Umbilical cord (tissue), 2 donors: ENCODE results near the gene SCLT1. TPM values are rescaled to one million over a fixed set of nuclear protein-coding genes. Genes with fewer than 3 reads are reported as not detected.

ENCODE experiments used
- DNase-seq: peaks from one replicate; pipeline ENCODE4 v3.0.0-alpha.2; 2015; ENCODE audit warnings: low spot score
- total RNA-seq: library from RNA; depleted of rRNA; stranded (reverse); fragments of >200 nt; gene quantifications from one replicate; pipeline ENCODE4 v1.2.3, GENCODE V29; 2014; ENCODE audit warnings: low replicate concordance; ENCODE audit not compliant: insufficient read depth

Gene SCLT1
- total RNA-seq, 1 donor from 2014 or later: 42.4 TPM

DNA sequence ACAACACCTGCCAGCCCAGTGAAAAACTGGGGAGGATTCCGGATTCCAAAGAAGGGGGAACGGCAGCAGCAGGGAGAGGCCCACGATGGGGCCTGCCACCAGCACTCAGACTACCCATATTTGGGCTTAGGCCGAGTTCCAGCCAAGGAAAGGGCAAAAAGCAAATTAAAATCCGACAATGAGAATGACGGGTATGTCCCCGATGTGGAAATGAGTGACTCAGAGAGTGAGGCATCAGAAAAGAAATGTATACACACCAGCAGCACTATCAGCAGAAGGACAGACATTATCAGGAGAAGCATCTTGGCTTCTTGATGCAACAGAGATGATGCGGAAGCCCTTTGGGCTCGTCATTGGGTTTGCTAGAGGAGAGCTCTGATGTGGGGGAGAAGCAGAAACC lies 221.4 kb downstream of the SCLT1 start:
- DNase-seq: no peak

DNA sequence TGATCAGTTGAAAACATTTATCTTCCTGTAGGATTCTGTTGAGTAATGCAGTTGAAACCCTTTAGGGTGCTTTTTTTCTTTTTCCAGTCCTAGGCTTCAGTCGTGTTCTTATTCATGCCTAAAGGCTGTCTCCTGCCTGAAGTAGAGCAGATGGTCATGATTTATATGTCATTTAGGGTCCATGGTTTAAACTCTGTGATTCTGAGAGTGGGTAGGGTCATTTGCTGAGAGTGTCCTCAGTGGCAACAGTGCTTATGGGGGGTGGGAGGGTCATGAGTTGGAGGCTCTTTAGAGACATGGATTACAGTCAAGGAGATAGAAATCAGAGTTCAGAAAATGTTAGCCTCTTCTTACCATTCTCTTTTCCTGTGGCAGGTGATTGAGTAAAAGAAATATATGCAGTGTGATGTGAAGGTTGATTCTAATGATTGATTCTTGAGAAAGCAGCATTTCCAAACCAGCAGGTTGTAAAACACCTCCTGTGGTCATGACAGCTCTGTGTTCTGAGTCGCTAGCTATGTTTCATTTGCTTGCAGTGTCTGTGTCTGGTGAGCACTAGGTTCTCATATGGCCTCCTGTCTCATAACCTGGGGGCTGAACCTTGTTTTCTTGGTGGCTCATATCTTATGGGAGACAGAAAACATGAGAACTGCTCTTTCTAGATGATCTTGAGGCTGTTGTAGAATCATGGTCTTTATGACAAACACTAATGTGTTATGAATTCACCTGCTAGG lies 223.4 kb downstream of the SCLT1 start:
- DNase-seq: no peak

DNA sequence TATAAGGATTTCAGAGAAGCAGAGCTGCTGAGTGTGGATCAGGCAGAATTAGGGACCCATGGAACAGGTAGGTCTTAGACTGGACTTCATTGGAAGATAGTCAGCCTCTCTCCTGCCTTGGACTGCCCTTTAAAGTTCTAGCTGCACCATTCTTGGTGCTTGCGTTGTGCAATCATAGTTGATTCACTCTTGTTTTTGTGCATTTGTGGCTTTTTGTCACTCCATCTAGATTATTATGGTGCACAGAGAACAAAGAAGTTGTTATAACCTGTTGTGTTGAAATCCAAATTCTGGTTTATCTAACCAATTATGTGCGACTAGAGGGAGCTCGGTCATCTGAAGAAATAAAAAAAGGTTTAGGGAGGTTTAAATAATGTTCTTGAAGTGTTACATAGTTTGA lies 224.6 kb downstream of the SCLT1 start:
- DNase-seq: no peak

DNA sequence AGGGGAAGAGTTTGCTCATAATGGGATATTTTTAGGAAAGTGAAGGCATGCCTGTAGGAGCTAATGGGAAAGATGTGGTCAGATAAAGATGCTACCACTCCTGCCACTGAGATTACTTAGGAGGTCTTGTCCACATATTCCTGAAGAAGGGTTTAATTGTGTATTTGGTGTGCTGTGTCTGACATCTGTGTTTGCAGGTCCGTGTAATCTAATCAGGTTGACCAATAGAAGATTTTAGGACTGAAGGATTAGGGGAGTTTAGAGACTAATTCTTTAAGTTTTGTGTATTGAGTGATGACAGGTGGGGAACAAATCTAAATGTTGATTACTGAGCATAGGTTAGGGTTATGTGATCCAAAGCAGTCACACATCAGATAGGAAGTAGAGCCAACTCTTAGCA lies 226.6 kb downstream of the SCLT1 start:
- no peak for DNase-seq

DNA sequence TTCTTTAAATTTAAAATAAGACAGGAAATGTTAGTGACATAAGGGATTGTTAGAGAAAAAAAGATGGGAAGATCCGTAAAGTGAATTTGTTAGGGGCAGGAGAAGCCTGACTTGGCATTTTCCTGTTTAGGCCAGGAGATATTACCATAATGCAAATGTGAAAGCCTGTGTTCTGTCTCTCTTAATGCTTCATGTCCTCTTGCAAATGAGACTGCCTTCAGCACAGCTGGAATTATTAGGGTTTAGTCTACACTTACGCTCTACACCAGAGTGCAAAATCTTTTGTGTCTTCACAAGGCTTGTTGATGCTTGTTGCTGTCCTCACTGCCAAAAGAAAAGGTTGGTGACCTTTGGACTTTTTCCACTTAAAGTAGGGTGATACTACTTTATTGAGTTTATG lies 227.1 kb downstream of the SCLT1 start:
- no peak for DNase-seq

DNA sequence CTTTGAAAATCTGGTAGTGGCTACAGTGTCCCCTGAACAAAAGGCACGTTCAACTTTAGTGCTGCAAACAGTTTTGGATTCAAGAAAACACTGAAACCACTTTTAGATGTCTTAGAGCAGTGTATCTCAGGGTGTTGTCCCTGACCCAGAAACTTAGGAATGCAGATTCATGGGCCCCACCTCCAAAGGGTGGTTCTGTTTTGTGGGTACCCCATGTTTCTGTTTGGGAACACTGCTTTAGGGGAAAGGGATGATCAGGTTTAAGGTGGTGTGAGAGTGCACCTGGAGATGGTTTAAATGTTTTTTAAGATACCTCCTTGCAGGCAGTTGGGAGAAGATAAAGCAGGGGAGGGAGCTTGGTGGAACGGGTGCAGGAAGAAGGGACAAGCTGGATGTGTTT lies 228.2 kb downstream of the SCLT1 start:
- DNase-seq: no peak

DNA sequence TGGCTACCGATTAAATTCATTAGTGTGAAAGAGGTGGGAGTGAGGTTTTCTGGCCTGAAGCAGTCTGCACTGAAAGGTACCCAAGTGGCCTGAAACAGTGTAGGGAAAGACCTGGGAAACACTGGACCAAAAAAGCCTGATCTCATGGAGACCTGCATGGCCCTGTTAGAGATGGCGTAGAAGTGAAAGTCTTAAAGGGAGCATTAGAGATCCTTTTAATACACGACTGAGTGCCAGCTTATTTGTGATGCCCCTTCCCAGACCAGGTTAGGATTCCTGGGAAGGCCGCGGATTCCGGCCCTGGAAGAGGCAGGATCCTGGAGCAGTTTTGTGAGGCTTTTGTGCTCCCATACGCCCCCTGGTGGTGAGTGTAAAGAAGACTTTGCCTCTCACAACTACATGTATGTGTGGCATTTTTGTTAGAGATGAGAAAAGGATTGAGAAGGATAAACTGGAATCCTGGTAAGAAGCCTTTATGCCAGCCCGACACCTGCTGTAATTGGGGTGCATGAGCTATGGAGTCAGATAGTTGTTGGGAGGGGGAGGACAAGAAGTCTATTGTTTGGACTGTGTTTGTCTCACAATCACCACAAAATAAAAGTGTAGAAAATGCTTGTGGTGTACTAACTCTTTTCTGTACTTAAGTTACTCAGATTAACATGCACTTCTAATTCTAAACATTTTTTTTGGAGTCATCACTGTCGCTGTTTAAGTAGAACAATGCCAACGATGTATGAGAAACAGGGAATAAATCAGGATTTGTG lies 229.8 kb downstream of the SCLT1 start:
- peak; percentile 82 for DNase-seq

DNA sequence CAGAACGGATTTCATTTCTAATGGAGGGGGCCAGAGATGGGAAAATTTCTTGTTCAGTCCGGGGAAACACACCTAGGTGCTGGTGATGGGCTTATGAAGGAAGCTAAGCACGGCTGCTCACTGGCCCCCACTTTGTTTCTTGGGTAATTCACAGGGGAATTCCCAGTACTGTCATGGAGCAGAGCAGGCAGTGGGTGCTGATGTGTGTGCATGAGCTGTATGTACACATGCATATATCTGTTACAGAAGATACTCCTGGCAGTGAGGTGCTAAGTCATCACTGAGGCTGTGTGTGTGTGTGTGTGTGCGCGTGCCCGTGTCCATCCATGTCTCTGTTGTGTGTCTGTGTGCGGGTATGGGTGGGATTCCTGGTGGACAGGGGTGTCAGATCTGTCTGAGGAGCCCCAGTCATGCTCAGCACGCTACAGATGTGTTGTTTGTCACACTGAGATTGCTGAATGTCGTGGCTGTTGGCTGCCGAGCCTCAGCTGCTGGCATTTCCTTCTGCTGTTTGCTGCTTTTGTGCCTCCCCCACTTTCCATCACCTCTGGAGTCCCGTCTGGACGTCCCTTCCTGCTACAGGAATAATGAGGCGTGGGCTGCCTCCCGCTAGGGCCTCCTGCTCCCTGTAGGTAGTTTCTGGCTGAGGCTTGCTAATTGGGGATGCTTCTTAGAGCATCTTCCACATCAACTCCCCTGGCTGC lies 230.6 kb downstream of the SCLT1 start:
- no peak for DNase-seq

DNA sequence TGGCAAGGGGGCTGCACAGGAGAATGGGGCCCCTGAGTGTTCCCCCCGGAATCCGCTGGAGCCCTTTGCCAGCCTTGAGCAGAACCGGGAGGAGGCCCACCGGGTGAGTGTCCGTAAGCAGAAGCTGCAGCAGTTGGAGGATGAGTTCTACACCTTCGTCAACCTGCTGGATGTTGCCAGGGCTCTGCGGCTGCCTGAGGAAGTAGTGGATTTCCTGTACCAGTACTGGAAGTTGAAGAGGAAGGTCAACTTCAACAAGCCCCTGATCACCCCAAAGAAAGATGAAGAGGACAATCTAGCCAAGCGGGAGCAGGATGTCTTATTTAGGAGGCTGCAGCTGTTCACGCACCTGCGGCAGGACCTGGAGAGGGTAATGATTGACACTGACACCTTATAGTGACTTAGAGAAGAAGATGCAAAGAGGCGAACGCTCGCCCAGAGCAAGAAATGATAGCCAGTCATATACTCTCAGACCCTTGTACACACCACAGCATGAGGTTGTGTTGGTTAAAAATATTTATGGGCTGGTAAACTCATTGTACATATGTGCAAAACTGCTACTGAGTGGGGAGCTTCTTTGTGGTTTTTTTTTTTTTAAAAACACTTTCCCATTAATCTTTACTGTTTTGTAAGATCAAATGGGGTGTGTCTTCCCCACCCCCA lies 231.4 kb downstream of the SCLT1 start:
- no peak for DNase-seq

DNA sequence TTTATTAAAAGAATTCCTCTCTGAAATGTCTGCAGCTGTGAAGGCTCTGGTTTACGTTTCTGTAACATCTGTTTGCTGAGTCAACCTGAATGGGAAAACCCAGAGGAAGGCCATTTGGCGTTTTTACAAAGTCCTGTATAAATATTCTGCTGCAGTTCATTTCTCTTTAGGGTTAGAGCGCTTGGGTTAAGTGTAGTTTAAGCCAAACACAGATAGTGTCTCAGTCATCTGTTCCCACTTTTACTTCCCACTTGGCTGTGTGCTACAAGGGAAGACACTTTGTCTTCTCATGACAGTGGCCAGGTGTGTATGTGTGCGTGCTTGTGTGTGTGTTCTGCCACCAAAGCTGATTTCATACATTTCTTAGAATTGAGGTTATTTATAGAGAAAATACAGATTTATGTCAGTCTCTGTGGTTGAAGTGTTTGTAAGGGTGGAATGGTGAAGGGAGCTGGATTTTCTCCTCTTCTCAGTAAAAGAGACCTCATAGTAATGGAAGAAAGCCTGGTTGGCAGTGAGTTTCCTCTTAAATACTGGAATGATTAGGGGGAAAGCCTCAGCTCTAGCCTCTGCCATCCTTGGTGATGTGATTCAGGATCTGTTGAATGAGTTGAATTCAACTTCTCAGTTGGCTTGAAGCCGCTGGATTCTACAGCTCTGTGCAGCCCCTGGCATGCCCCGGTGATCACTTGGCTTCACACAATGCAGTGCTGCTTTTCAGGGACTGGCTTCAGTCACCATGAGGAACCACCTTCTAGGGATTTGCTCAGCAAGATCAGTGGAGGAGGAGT lies 233.3 kb downstream of the SCLT1 start:
- DNase-seq: peak; percentile 90

DNA sequence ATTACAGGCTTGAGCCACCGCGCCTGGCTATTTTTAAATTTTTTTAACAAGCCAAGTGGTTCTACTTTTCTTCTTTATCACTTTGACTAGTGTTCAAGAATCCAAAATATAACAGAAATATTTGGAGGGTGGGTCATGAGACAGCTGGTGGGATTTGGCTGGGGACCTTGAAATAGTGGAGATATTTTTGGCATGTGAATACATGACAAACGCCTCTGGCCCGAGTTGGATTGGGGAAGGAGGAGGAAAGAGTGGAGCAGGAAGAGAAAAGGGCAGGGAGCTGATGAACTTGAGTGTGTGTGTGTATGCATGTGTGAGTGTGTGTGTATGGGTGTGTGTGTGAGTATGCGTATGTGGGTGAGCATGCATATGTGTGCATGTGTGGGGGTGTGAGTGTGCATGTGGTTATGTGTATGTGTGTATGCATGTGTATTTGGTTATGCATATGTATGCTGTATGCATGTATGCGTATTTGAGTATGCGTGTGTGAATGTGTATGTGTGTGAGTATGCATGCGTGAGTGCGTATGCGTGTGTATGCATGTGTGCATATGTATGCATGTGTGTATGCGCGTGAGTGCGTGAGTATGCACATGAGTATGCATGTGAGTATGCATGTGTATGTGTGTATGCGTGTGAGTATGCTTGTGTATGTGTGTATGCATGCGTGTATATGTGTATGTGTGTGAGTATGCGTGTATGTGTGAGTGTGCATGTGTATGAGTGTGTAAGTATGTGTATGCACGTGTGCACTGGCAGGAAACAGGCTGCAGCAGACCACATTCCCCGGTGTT lies 234.3 kb downstream of the SCLT1 start:
- DNase-seq: peak; percentile 83

DNA sequence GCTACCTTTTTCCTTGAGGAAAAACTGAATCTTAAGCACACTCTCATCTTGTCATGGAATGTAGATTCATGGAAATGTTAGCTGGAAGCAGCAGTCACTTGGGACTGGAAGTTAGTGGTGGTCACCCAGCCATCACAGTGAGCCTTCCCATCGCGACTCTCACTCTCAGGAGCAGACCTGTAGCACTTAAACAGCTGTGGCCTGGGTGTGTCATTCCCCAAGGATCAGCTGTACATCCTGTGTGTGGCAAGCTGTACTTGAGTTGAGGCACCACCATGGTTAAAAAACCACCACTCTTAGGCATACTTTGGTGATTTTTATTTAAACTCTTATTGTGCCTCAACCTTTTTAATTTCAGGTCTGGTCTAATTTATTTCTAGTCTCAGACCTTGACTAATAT lies 237.1 kb downstream of the SCLT1 start:
- DNase-seq: no peak

DNA sequence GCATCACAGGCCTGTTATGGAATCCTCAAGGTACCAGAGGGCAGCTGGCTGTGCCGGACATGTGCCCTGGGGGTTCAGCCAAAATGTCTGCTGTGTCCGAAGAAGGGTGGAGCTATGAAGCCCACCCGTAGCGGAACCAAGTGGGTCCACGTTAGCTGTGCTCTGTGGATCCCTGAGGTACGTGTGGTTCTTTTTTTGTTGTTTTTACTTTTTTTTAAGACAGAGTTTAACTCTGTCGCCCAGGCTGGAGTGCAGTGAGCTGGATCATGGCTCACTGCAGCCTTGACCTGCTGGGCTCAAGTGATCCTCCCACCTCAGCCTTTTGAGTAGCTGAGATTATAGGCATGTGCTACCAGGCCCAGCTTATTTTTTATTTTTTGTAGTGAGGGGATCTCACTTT lies 237.7 kb downstream of the SCLT1 start:
- no peak for DNase-seq

DNA sequence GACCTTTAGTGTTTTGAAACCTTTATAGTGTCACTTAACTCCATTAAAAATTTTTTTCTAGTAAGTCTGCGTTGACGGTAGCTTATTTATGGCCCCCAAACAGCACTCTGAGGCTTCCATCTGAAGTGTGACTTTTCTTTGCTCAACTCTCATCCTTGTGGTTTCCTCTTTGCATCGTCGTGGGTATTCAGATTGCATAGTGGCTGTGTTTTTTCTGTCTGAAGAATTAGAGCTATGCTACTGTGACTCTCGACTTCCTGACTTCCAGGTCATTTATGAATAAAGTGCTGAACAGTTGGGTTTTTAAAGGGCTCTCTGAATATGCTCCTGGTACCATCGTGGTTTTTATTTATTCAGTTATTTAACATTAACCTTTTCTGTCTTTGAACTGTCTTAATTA lies 238.9 kb downstream of the SCLT1 start:
- no peak for DNase-seq

DNA sequence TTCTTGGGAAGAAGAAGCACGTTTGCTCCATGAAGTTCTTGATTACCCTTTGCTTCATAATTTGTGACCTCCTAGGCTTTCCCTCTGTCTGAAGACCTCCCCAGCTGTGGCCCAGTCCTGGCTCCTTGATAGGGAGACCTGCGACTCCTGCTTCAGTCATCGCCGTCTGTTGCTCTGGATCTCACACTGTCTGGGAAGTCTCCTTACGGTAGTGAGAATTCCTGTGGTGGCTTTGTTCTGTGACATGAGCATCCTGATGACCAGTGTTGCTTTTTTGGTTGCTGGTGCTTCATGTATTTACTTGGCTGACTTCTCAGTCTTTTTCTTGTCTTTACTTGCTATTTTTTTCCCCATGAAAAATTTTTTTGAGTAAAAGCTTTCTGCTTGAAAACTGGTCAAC lies 239.6 kb downstream of the SCLT1 start:
- DNase-seq: no peak

DNA sequence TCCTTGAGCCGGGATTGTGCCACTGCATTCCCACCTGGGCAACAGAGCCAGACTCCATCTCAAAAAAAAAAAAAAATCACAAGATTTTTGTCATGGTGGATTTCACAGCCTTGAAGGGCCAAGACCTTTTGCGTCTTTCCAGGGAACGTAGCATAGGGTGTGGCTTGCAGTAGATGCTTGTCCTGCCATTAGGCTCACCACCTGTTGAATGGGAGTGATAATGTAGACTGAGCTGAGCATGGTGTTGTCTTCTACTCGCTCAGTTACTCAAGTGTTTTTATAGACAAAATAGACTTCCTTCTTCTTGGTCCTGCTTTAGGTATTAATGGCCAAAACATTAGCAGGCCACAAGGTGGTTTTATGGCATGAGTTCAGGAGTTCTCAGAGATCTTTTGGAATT lies 243.1 kb downstream of the SCLT1 start:
- no peak for DNase-seq

DNA sequence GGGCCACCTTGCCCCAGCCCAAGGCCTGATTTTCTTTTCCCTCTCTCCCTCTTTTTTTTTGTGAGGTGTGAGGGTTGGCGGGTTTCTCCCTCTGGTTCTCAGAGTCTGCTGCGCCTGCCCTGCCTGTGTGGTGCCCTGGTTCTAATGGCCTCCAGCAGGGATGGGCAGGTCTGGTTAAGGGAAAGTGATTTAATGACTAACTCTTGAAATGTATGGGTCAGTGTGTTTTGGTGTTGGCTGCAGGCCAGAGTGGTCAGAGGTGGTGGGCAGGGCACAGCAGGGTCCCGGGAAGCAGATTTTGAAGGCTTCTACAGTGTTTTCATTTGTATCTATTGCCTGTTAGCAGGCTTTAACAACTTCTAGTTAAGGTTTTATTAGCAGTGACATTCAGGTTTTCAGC lies 244.9 kb downstream of the SCLT1 start:
- no peak for DNase-seq

DNA sequence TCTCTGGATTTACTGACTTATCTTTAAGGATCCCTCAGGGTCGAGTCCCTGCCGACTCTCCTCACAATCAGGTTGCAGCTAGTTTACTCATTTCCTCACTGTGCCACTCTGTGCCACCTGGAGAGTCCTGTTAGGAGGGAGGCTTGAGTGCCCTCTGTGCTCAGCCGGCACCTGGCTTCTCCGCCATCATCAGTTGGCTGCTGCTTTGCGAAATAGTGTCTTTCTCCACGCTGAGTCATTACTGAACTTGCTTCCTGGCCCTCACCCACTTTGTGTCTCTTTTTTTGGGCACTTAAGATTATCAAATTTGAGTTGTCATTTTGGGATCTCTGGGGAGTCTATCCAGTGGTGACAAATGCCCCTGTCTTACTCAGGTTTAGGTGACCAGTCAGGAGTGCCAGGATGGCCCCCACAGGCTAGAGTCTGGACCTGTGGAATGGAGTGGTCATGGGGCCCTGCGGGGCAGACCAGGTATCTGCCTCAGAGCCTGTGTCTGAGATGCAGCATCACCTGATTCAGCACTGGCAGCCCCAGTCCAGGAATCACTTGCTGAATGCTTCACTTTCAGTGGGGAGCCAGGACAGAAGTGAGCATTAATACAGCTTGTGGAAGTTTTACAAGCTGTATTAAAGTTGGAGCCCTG lies 246.1 kb downstream of the SCLT1 start:
- no peak for DNase-seq

DNA sequence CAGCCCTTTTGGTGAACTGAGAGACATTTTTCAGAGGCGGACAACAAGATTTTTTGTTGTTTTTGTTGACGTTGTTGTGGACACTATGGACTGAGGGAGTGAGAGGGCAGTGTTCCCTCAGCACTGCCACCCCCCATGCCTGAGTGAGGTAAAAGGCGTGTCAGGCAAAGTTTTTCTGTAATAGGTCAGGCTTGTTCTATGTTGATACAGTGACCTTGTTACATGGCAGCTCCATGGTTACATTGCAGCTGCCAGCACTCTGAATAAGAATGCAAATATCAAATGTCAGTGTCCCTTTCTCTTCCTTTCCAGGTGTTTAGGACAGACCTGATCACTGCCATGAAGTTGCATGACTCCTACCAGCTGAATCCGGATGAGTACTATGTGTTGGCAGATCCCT lies 247.3 kb downstream of the SCLT1 start:
- DNase-seq: no peak

DNA sequence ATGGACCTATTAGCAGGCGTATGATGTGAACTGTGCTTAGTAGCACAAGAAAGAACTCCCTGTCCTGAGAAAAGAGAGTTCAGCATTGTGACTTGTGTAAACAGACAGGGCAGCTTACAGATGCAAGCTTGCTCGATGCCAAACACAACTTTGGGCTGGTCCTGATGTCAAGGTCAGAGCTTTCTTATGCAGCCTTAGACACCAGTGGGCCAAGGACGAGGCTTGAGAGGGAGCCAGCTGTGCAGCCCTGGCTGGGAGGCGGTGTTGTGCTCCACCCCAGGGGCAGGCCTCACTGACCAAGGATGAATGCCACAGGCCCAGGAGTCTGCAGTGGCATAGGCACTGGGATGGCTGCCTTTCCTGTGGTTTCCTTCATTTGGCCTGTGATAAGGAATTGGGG lies 248.4 kb downstream of the SCLT1 start:
- no peak for DNase-seq
